ENCODE measurements around the gene ALKBH5.

DNA sequence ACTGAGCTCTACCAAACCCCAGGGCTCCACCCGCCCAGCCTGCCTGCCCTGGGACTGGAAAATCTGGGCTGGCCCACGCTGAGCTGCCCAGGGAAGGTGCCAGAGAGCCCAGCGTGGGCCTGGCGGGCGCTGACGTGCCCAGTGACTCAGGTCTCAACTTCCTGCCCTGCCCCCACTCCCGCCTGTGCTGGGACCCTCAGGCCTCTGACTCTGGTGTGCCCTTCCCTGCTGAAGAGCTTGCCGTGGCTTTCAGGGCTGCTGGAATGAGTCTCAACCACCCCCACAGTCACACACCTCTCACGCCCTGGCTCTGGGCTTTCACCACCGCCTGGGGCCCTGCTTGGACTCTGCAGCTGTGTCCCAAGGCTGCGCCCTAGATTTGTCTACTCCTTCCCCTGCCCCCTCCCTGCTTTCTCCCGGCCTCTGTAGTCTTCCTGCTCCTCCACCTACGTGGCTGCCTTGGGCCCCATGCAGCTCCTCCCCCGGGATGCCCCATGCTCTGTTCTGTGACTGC is 52.2 kb downstream of the ALKBH5 start:
- TF ChIP-seq RAD21 (IDR thresholded peaks at IDR 0.05; ENCODE audit: insufficient read depth, low read depth, low read length) (no peak), ATF7 (IDR thresholded peaks at IDR 0.05; ENCODE audit: low read depth) (no peak), RELA (IDR thresholded peaks at IDR 0.05; ENCODE audit: borderline replicate concordance, partially characterized antibody) (no peak)
- TF ChIP-seq, protein P1, sequence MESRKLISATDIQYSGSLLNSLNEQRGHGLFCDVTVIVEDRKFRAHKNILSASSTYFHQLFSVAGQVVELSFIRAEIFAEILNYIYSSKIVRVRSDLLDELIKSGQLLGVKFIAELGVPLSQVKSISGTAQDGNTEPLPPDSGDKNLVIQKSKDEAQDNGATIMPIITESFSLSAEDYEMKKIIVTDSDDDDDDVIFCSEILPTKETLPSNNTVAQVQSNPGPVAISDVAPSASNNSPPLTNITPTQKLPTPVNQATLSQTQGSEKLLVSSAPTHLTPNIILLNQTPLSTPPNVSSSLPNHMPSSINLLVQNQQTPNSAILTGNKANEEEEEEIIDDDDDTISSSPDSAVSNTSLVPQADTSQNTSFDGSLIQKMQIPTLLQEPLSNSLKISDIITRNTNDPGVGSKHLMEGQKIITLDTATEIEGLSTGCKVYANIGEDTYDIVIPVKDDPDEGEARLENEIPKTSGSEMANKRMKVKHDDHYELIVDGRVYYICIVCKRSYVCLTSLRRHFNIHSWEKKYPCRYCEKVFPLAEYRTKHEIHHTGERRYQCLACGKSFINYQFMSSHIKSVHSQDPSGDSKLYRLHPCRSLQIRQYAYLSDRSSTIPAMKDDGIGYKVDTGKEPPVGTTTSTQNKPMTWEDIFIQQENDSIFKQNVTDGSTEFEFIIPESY (IDR thresholded peaks at IDR 0.05), result no peak

Measured in GM12878 (cell line).